Left hindlimb (tissue), 1 donor: ENCODE data around the gene WSB2.

ENCODE experiments used
- DNase-seq: peaks from one replicate; pipeline ENCODE4 v3.0.0-alpha.2; 2018

The WSB2 gene

GRCh38 chr12:117985182-117985581 lies 75.8 kb downstream of the WSB2 start:
- no peak for DNase-seq
